Adrenal gland (tissue), 5 donors: ENCODE data around the gene RAD51D.

Experiments
- POLR2A ChIP-seq, 2 donors: fragments of 450-650 bp; IDR thresholded peaks; one replicate each; pipeline ENCODE4 v1.6.1; 2017; ENCODE audit warnings: antibody characterized with exemption in 2 of 2, mild to moderate bottlenecking in 2 of 2, moderate library complexity in 1 of 2
- TF ChIP-seq, protein P1 (sequence below), 6 experiments: fragments of 450-650 bp in 4 of 6; fragments of 200-600 bp in 2 of 6; sonication (generic) in 1 of 6; IDR thresholded peaks; 1 replicate in 5 of 6; 2 replicates in 1 of 6; pipeline versions ENCODE4 v1.5.1 to v1.8.0; 2016 to 2021; ENCODE audit warnings: antibody characterized with exemption in 6 of 6, mild to moderate bottlenecking in 2 of 6, moderate library complexity in 1 of 6
- donor health status: DM: no; HTN: no; CAD: no.

- TF ChIP-seq, protein P1, sequence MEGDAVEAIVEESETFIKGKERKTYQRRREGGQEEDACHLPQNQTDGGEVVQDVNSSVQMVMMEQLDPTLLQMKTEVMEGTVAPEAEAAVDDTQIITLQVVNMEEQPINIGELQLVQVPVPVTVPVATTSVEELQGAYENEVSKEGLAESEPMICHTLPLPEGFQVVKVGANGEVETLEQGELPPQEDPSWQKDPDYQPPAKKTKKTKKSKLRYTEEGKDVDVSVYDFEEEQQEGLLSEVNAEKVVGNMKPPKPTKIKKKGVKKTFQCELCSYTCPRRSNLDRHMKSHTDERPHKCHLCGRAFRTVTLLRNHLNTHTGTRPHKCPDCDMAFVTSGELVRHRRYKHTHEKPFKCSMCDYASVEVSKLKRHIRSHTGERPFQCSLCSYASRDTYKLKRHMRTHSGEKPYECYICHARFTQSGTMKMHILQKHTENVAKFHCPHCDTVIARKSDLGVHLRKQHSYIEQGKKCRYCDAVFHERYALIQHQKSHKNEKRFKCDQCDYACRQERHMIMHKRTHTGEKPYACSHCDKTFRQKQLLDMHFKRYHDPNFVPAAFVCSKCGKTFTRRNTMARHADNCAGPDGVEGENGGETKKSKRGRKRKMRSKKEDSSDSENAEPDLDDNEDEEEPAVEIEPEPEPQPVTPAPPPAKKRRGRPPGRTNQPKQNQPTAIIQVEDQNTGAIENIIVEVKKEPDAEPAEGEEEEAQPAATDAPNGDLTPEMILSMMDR (IDR thresholded peaks at IDR 0.05), result peak in 1 of 6 experiments; percentile 21
- no peak for TF ChIP-seq POLR2A (IDR thresholded peaks at IDR 0.05)
These were observed 22.8 kb upstream of the RAD51D start for GRCh38 chr17:35142467-35142796.
